NCI-H2171 (cell line): Measurements from ENCODE around the gene DUXA.

Source experiments
- DNase-seq: peaks from one replicate; lab custom pipeline; 2025; lab: John Stamatoyannopoulos, UW

DUXA gene

DNA sequence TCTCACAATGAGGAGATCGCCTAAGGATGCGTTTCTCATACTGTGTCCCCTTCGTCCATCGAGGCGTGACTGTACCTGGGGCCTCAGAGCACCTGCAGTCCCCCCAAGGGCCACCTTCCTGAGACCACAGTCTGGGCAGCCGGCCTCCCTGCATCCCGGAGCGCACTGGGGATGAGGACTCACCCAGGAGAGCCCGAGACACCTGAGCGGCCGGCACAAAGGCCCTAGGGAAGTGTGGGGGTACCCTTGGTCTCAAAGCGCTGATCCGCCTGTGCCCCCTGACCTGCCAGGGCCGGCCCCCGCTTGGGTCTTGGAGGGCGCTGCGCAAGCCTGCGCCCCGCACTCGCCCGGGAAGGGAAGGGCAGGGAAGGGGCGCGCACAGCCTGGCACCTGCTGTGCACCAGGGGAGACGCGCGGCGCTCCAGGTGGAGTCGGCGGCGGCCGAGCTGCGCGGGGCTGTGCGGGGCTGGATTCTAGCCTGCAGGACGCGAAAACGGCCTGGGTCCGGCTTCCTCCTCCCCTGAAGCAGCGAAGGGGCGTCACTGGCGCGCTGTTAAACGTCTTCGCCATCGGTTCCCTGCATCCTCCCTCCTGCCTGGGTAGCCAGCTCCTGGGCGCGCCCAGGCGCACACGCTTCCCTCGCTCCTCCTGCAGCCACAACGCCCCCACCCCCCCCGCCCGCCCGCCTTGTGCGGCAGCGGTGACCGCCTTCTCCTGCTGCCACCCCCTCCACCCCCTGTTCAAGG lies 61.1 kb downstream of the DUXA start:
- DNase-seq, result no peak
